Measurements from ENCODE around the gene CFAP410. TPM values are rescaled to one million over a fixed set of nuclear protein-coding genes. Genes with fewer than 3 reads are reported as not detected.

The CFAP410 gene
- total and polyA plus RNA-seq, 2 of the 4 experiments (the other 2 are of a cell fraction), result 3.8 to 10.3 TPM

GRCh38 chr21:44306936-44307704, 32.1 kb downstream of the CFAP410 start:
- intact Hi-C loops (cut with micrococcal nuclease), result no loop called here
- in situ Hi-C loops (cut with MboI; ENCODE audit: low sequenced_read_pairs), result no loop called here

More at GRCh38 chr21:44306936-44307704, 32.1 kb downstream of the CFAP410 start:
- Histone ChIP-seq H3K27me3 (ENCODE audit: control insufficient read depth, insufficient read depth, low read length) (no peaks in the 10 kb centered on the region), H2BK120ac (ENCODE audit: low read depth, low read length) (no peak overlapping the region), H3K18ac (ENCODE audit: low read depth, low read length) (no peak overlapping the region), H3K9me1 (ENCODE audit: insufficient read depth, low read length) (no peaks in the 10 kb centered on the region), H2AK9ac (replicated peaks; ENCODE audit: low read depth, low read length, poor library complexity) (peak overlapping the region; percentile 70), H3K4me3 (ENCODE audit: insufficient read depth, low read depth, low read length) (no peak overlapping the region), H3K9ac (ENCODE audit: low read depth, low read length) (no peak overlapping the region), H3K36me3 (ENCODE audit: control insufficient read depth, insufficient read depth, low read length) (peaks cover 40% of the 10 kb centered on the region), H3K23ac (ENCODE audit: low read depth, low read length) (no peak overlapping the region), H4K8ac (ENCODE audit: low read depth in 2 of 2, low read length in 2 of 2) (no peak overlapping the region), H3K27ac (ENCODE audit: insufficient read depth, low read length) (no peak overlapping the region), H3K14ac (replicated peaks; ENCODE audit: low read depth, low read length) (no peak overlapping the region), H2BK20ac (ENCODE audit: low read depth, low read length) (no peak overlapping the region), H2BK15ac (ENCODE audit: low read depth, low read length) (no peak overlapping the region), H4K5ac (ENCODE audit: low read depth, low read length) (no peak overlapping the region), H3K56ac (ENCODE audit: extremely low read depth, insufficient read depth, low read length) (no peak overlapping the region), H2AFZ (replicated peaks; ENCODE audit: low read length, poor library complexity) (no peak overlapping the region), H4K20me1 (ENCODE audit: insufficient read depth, low read length) (peaks cover 61% of the 10 kb centered on the region), H3K79me1 (ENCODE audit: low read depth in 1 of 2, low read length in 2 of 2) (peaks cover 15 to 54% of the 10 kb centered on the region in 2 experiments), H3K4me2 (ENCODE audit: low read depth, low read length) (no peak overlapping the region), H2AK5ac (ENCODE audit: low read depth, low read length) (no peak overlapping the region), H3K9me3 (ENCODE audit: control insufficient read depth, insufficient read depth, low read length) (no peaks in the 10 kb centered on the region), H4K91ac (ENCODE audit: insufficient read depth, low read depth, low read length) (no peak overlapping the region), H2BK5ac (ENCODE audit: low read depth, low read length, poor library complexity, severe bottlenecking) (no peak overlapping the region), H3K4me1 (ENCODE audit: control insufficient read depth, insufficient read depth, low read length) (peaks cover 11% of the 10 kb centered on the region), H3K4ac (ENCODE audit: low read depth, low read length) (no peak overlapping the region)
- CTCF ChIA-PET, result no interaction called here
- POLR2A ChIA-PET (ENCODE audit: unreplicated experiment), result no interaction called here
- ATAC-seq (ENCODE audit: low read depth) (peak; percentile 18; the same call in 1 of the 2 replicates), DNase-seq (peak; percentile 18)
- TF ChIP-seq RCOR1 (IDR thresholded peaks at IDR 0.05; ENCODE audit: insufficient replicate concordance, low read length) (no peak), POLR2A (IDR thresholded peaks at IDR 0.05; ENCODE audit: low read depth, low read length) (no peak), SMC3 (IDR thresholded peaks at IDR 0.05; ENCODE audit: low read depth, low read length) (no peak), RAD21 (IDR thresholded peaks at IDR 0.05; ENCODE audit: low read length) (no peak), CEBPB (IDR thresholded peaks at IDR 0.05; ENCODE audit: low read depth, low read length) (no peak), MAFK (IDR thresholded peaks at IDR 0.05; ENCODE audit: low read depth, low read length) (no peak), MXI1 (IDR thresholded peaks at IDR 0.05; ENCODE audit: borderline replicate concordance, low read depth, low read length) (no peak), NFE2L2 (IDR thresholded peaks at IDR 0.05; ENCODE audit: low read depth, low read length) (no peak), BHLHE40 (IDR thresholded peaks at IDR 0.05; ENCODE audit: low read depth, low read length) (no peak)
- TF ChIP-seq, protein P1, sequence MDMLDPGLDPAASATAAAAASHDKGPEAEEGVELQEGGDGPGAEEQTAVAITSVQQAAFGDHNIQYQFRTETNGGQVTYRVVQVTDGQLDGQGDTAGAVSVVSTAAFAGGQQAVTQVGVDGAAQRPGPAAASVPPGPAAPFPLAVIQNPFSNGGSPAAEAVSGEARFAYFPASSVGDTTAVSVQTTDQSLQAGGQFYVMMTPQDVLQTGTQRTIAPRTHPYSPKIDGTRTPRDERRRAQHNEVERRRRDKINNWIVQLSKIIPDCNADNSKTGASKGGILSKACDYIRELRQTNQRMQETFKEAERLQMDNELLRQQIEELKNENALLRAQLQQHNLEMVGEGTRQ (IDR thresholded peaks at IDR 0.05; ENCODE audit: low read depth, low read length), result no peak
- TF ChIP-seq, protein P2, sequence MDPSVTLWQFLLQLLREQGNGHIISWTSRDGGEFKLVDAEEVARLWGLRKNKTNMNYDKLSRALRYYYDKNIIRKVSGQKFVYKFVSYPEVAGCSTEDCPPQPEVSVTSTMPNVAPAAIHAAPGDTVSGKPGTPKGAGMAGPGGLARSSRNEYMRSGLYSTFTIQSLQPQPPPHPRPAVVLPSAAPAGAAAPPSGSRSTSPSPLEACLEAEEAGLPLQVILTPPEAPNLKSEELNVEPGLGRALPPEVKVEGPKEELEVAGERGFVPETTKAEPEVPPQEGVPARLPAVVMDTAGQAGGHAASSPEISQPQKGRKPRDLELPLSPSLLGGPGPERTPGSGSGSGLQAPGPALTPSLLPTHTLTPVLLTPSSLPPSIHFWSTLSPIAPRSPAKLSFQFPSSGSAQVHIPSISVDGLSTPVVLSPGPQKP (IDR thresholded peaks at IDR 0.05; ENCODE audit: borderline replicate concordance, low read depth, low read length), result no peak
- no TSS peak for BruUV-seq (replicated peaks)
- dilution Hi-C loops (cut with HindIII; ENCODE audit: low sequenced_read_pairs, unreplicated experiment), result no loop called here
- 90% methylated on average over 10 of the region's 21 CpGs; no CpG with 5 or more reads in 1 of the 2 experiments for WGBS, 2 experiments (ENCODE audit: extremely low coverage in 2 of 2, insufficient read length in 1 of 2)
